Endometrium (tissue), 2 donors: ENCODE data around the gene CHORDC1.
"Not testable (repeated sequence)": the region's sequence is repeated elsewhere in the genome, so short reads cannot be mapped to it uniquely, and the experiment has no call there.

Experiments used
- FAIRE-seq: peaks from 2 replicates; lab custom pipeline; 2012; peaks lifted over from hg19 to GRCh38; lab: Jason Lieb, UNC
- donor health status: control.
- donor health status: control.

The CHORDC1 gene

GRCh38 chr11:90222459-90223247 lies at the start of gene CHORDC1:
Gene CHORDC1, minus strand, starts transcription at chr11:90223049. Its CDS starts 95 bp downstream, at chr11:90222954.
- FAIRE-seq, result no peak

- no peak for FAIRE-seq
Measured at GRCh38 chr11:90257158-90257525, 34.3 kb upstream of the CHORDC1 start.

DNA sequence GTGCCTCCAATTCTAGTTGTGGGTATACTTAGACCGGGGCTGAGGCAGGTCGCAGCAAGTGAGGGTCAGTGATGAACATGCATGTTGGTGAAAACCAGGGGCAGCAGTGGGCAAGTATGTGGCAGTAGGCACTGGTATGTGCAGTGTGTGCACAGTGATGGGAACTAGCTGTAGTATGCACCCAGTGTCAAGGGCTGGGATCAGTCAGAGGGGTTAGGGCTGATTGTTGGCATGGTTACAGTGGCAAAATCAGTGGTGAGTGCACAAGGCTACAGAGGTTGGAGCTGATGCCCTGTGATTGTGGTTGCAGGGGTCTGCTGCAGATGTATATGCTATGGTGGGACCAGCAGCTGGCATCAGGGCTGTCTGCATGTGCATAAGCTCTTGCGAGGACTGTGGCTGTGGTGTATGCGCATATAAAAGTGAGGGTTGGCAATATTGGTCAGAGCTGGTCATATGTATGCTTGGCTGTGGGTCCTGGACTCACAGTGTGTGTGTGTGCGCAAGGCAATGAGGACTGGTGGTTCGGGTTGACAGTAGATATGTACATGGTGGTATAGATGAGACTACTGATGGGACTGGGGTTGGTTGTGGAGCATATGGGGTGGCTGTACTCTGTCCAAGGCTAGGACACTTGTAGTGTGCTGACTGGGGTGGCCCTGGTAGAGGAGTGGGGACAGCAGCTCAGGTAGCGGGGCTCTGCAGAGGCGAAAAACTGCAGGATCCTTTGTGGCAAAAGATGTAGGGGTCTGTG lies 33.7 kb upstream of the CHORDC1 start:
- FAIRE-seq, result no peak

GRCh38 chr11:90254065-90254464 lies 31.2 kb upstream of the CHORDC1 start:
- no peak for FAIRE-seq

DNA sequence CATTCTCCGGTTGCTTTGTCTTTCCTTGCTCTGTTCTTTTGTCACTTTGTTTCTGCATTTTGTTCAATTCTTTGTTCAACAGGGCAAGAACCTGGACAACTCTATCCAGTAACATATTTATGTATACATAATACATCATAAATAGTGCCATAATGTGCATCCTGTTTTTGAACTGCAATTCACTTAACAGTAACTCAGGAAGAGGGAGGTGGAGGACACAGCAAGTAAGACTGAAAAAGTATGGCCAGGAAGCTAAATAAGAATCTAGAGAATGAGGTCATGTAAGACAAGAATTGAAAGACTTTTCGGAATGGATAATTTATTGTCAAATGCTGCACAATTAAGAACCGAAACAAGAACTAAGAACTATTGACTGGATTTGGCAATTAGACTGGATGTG lies 29.2 kb upstream of the CHORDC1 start:
- no peak for FAIRE-seq

DNA sequence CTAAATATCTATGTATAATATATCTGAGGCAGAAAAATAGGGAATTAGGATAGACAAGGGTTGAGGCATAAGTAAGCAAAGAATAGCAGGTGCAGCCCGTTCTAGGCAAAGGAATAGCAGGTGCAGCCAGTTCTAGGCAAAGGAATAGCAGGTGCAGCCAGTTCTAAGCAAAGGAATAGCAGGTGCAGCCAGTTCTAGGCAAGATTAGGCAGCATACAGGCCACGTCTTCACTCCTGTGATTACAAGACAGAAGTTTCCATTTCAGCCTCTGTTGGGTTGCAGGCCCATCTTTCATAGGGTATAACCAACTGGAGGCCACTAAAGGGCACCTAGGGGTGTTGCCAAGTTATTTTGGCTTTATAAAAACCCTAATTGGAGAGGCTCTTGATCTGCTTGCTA lies 28.8 kb upstream of the CHORDC1 start:
- no peak for FAIRE-seq

DNA sequence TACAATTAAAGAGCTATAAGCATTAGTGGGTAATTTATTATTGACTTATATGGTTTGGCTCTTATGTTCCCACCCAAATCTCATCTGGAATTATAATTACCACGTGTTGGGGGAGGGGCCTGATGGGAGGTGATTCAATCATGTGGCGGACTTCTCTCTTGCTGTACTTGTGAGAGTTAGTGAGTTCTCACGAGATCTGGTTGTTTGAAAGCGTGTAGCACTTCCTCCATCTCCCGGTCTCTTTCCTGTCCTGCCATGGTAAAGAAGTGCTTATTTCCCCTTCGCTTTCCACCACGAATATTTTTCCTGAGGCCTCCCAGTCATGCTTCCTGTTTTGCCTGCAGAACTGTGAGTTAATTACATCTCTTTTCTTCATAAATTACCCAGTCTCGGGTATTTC lies 28.1 kb upstream of the CHORDC1 start:
- no peak for FAIRE-seq

- no peak for FAIRE-seq
Measured at GRCh38 chr11:90246468-90246867, 23.6 kb upstream of the CHORDC1 start.

- FAIRE-seq, result no peak
Measured at GRCh38 chr11:90243534-90243933, 20.7 kb upstream of the CHORDC1 start.

DNA sequence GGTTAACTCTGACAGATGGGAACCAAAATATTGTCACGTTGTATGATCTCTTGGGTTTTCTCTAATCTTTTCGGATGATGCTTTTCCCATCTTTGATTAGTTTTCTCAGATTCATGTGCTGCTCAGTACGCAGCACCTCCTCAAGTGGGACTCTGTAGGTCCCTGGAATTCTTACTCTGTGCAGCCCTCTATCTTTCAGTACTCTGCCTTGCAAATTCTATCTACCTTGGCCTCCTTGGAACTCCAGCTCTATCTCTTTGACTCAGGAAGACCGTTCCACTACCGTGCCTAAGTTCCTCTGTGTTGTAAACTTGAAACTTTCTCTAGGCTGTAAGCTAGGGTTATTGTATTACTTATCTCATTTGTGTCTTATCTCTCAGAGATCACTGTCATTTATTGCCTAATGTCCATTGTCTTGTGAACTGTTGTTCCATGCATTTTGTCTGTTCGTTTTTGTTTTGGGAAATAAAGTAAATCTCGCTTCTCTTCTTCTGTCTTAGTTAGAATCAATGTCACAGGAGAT lies 20.1 kb upstream of the CHORDC1 start:
- no peak for FAIRE-seq

DNA sequence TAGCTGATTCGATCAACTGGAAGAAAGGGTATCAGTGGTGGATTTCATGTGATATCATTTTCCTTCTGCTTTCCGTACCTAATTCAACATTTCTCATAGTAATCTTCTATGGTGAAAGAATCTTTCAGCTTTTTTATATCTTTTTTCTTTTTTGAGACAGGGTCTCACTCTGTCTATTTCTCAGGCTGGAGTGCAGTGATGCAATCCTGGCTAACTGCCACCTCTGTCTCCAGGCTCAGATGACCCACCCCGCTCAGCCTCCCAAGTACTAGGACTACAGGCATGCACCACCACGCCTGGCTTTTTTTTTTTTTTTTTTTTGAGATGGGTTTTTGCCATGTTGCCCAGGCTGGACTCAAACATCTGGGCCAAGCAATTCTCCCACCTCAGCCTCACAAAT lies 18.6 kb upstream of the CHORDC1 start:
- FAIRE-seq, result no peak

- not testable (repeated sequence) for FAIRE-seq
Measured at GRCh38 chr11:90239967-90240636, 17.3 kb upstream of the CHORDC1 start.

DNA sequence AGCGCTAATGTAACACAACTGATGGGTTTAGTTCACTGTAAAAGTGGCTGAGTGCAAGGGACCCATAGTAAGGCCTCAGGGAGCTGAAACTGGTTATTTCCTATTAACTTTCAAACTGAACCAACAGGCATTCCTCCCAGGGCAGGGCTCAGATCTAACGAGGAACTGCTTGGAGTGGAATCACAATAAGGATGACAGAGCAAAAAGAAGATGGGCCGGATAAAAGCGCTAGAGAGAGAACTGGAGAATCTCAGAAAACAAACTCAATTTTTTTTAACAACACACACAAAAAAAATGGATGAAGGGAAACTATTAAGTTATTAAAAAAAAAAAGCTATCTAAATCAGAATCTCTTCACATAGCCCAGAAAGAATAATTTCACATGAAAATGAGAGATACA lies 14.2 kb upstream of the CHORDC1 start:
- no peak for FAIRE-seq

DNA sequence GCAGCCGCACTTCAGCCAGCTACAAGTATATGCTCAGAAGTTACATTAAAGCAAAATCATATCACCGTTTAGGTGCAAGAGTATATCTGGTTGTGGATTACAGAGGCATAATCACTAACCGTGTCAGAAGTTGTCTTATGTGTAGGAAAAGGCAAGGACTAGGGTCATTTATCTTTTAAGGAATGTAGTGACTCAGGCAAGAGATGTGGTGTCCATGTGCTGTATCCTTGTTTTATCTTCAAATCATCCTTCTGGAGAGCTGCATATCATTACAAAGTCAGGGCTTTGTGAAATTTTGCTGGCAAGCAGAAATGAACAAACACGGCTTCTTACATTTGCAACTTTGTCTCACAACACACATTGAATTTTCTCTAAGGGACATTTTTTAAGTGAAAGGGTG lies 12.7 kb upstream of the CHORDC1 start:
- FAIRE-seq, result no peak

DNA sequence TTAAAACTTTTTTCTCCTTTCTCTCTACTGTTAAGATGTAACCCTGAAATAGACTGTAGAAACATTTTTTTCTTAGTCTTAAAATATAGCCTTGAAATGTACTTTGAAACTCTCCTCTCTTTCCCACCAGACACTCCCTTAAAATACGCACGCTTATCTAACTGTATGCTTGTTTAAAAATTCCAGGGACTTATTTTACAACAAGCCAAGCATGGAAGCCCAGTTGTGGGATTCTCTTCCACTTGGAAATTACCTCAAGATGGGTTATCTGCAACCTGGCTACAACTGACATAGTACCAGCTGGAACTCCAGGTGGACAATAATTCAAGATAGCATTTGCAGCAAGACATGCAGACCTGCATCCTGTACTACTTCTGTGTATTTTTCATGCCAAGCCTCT lies 12.1 kb upstream of the CHORDC1 start:
- no peak for FAIRE-seq

DNA sequence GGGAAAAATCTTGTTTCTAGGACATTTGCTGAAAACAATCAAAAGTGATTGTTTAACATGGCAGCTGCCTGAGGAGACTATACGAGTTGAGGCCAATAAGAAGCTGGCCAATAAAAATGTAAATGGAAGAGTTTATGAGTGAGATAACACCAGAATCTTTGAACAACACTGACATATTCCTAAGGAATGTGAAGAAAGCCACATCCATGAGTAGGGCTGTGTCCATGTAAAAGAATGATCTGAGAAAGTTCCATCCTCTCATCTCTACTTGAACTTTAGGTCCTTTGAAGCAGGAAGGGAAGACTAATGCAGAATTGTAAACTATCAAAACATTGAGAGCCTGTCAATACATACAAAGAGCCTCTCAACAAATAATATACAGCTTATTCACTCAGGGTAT lies 6.9 kb upstream of the CHORDC1 start:
- FAIRE-seq, result no peak

- FAIRE-seq, result no peak
Measured at GRCh38 chr11:90228056-90228455, 5.2 kb upstream of the CHORDC1 start.

GRCh38 chr11:90223248-90223585 lies 368 bp upstream of the CHORDC1 start:
- FAIRE-seq, result no peak

DNA sequence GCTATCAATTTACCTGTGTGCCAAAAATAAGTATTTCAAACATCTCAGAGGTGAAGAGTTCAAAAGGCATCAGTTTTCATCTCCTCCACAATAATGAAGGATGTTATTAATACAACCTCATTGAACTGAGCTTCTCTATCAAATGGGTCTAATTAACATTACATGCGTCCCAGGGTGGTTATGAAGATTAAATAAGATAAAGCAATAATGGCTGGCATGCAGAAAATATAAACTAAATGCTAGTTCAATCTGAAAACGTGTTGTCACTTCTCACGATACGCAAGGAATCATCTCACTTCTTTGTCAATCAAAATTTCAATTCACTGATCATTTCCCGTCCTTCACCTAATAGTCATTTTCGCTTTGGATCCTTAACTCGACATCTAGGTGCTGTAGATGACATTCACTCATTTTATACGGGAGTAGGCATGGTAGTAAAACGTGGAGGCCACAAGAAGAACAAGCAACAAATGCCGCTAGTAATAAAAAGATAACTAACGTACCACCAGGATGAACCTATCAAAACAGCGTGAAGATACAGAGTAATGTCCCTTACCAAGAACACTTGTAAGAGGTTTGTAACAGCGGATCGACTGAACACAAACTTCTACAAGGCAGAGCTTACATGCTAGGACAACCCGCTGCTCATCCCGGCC lies 918 bp downstream of the CHORDC1 start:
- FAIRE-seq, result no peak

DNA sequence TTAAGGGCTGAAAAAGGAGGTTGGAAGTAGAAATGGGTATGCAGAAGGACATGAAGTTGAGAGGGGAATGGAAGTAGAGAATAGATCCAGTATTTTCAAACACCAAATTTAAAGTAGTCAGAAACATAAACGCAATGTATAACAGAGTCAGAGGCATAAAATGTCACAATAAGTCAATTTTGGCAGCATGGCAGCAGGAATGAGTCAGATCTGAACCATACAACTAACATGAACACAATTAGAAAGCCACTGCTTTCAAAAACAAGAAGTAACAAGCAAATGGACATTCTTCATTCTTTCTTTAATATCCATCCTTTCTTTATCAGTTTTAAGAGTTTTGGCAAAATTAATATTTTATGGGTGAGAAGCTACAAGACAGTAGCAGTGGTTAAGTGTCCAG lies 2.5 kb downstream of the CHORDC1 start:
- no peak for FAIRE-seq

DNA sequence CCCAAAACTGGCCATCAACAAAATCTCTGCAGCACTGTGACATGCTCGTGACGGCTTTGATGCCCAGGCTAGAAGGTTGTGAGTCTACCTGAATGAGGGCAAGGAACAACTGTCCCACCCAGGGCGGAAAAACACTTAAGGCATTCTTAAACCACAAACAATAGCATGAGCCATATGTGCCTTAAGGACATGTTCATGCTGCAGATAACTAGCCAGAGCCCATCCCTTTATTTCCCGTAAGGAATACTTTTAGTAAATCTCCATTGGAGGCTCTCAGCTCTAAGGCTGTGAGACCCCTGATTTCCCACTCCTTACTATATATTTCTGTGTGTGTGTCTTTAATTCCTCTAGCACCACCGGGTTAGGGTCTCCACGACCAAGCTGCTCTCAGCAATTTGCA lies 3.4 kb downstream of the CHORDC1 start:
- FAIRE-seq, result no peak

GRCh38 chr11:90218606-90219005 lies 4.2 kb downstream of the CHORDC1 start:
- FAIRE-seq, result no peak

GRCh38 chr11:90216611-90217010 lies 6.2 kb downstream of the CHORDC1 start:
- no peak for FAIRE-seq
